Glutamatergic neuron (in vitro differentiated cells): Measurements from ENCODE around the gene RPL7A. TPM values are rescaled to one million over a fixed set of nuclear protein-coding genes. Genes with fewer than 3 reads are reported as not detected.

Source experiments
- DNase-seq: peaks from one replicate; pipeline ENCODE4 v3.0.0; 2022
- H3K27ac Mint-ChIP-seq: one replicate; pipeline ENCODE4 v1.8.0; 2020; ENCODE audit warnings: mild to moderate bottlenecking, mixed read lengths, inconsistent platforms; ENCODE audit not compliant: unreplicated experiment
- H3K27me3 Mint-ChIP-seq: one replicate; pipeline ENCODE4 v1.8.0; 2020; ENCODE audit warnings: mild to moderate bottlenecking, moderate library complexity, mixed read lengths, inconsistent platforms; ENCODE audit not compliant: unreplicated experiment
- H3K36me3 Mint-ChIP-seq: one replicate; pipeline ENCODE4 v1.8.0; 2020; ENCODE audit warnings: mild to moderate bottlenecking, mixed read lengths, inconsistent platforms; ENCODE audit not compliant: unreplicated experiment
- H3K4me1 Mint-ChIP-seq: one replicate; pipeline ENCODE4 v1.8.0; 2020; ENCODE audit warnings: mild to moderate bottlenecking, low read depth, mixed read lengths, inconsistent platforms; ENCODE audit not compliant: unreplicated experiment
- H3K4me3 Mint-ChIP-seq: one replicate; pipeline ENCODE4 v1.8.0; 2020; ENCODE audit warnings: mild to moderate bottlenecking, mixed read lengths, inconsistent platforms; ENCODE audit not compliant: unreplicated experiment
- H3K9me3 Mint-ChIP-seq: one replicate; pipeline ENCODE4 v1.8.0; 2020; ENCODE audit warnings: mild to moderate bottlenecking, moderate library complexity, mixed read lengths, inconsistent platforms; ENCODE audit not compliant: unreplicated experiment
- CTCF ChIP-seq: fragments of 200-600 bp; sonication (generic); IDR thresholded peaks from one replicate; pipeline ENCODE4 v1.5.0; 2021; ENCODE audit not compliant: partially characterized antibody, unreplicated experiment
- total RNA-seq: library from RNA; stranded (reverse); fragmentation: NEBNext Ultra II Directional; extraction: Animal tissue kit (Norgen Biotek cat#: 25700); gene quantifications from one replicate; pipeline ENCODE4 v1.2.1, GENCODE V29; 2021; ENCODE audit not compliant: unreplicated experiment

The RPL7A gene
- total RNA-seq, 1 donor from 2014 or later: 1,442 TPM

GRCh38 chr9:133366435-133366834 lies 18.4 kb downstream of the RPL7A start:
- Mint-ChIP-seq H3K27me3 (no peaks in the 10 kb centered on the region), H3K4me3 (no peak overlapping the region), H3K36me3 (no peaks in the 10 kb centered on the region), H3K9me3 (peaks cover 2% of the 10 kb centered on the region), H3K27ac (no peak overlapping the region), H3K4me1 (peaks cover 24% of the 10 kb centered on the region)
- DNase-seq: no peak
- TF ChIP-seq CTCF: no peak

- TF ChIP-seq CTCF: no peak
- H3K36me3 Mint-ChIP-seq: no peaks in the 10 kb centered on the region
These were observed 19.2 kb downstream of the RPL7A start for GRCh38 chr9:133367221-133367620.

GRCh38 chr9:133367778-133368177 lies 19.8 kb downstream of the RPL7A start:
- no peak for DNase-seq
- Mint-ChIP-seq H3K4me1 (peaks cover 28% of the 10 kb centered on the region), H3K27me3 (no peaks in the 10 kb centered on the region), H3K4me3 (no peak overlapping the region), H3K36me3 (no peaks in the 10 kb centered on the region), H3K9me3 (peaks cover 2% of the 10 kb centered on the region), H3K27ac (no peak overlapping the region)
- TF ChIP-seq CTCF: no peak

More at GRCh38 chr9:133367221-133367620, 19.2 kb downstream of the RPL7A start:
- Mint-ChIP-seq H3K27ac (no peak overlapping the region), H3K27me3 (no peaks in the 10 kb centered on the region), H3K4me3 (no peak overlapping the region), H3K9me3 (peaks cover 2% of the 10 kb centered on the region), H3K4me1 (peaks cover 24% of the 10 kb centered on the region)
- DNase-seq: no peak

GRCh38 chr9:133368249-133368881 lies 20.3 kb downstream of the RPL7A start:
- no peak for DNase-seq
- peaks cover 28% of the 10 kb centered on the region for H3K4me1 Mint-ChIP-seq
- no peaks in the 10 kb centered on the region for H3K36me3 Mint-ChIP-seq
- peaks cover 2% of the 10 kb centered on the region for H3K9me3 Mint-ChIP-seq
- peak overlapping the region; percentile 73 for H3K4me3 Mint-ChIP-seq
- H3K27me3 Mint-ChIP-seq: no peaks in the 10 kb centered on the region
- no peak for TF ChIP-seq CTCF
- H3K27ac Mint-ChIP-seq: peak overlapping the region; percentile 78

GRCh38 chr9:133369422-133369821 lies 21.4 kb downstream of the RPL7A start:
- H3K36me3 Mint-ChIP-seq: no peaks in the 10 kb centered on the region

More at GRCh38 chr9:133369422-133369821, 21.4 kb downstream of the RPL7A start:
- peak overlapping the region; percentile 57 for H3K4me3 Mint-ChIP-seq
- H3K9me3 Mint-ChIP-seq: peaks cover 2% of the 10 kb centered on the region
- DNase-seq: no peak
- peaks cover 28% of the 10 kb centered on the region for H3K4me1 Mint-ChIP-seq
- peak overlapping the region; percentile 78 for H3K27ac Mint-ChIP-seq
- no peaks in the 10 kb centered on the region for H3K27me3 Mint-ChIP-seq
- no peak for TF ChIP-seq CTCF
